Left lung (tissue), 10 donors: ENCODE measurements around the gene DRAM1. TPM values are rescaled to one million over a fixed set of nuclear protein-coding genes. Genes with fewer than 3 reads are reported as not detected.

Experiments used
- ATAC-seq: fragments of 200-7000 bp; cut with Tn5 transposase; one replicate; pipeline ENCODE4 v1.9.1; 2020; ENCODE audit warnings: moderate library complexity
- DNase-seq, 4 donors: peaks; one replicate each; pipeline ENCODE4 v3.0.0-alpha.2; 2013 to 2020
- H3K27ac ChIP-seq, 2 donors: fragments of 200-600 bp; sonication (generic) in 1 of 2; one replicate each; pipeline versions ENCODE4 v1.5.0 to v1.8.0; 2020 to 2021
- H3K27me3 ChIP-seq, 2 donors: fragments of 200-600 bp; sonication (generic) in 1 of 2; one replicate each; pipeline versions ENCODE4 v1.5.0 to v1.8.0; 2020 to 2021
- H3K36me3 ChIP-seq, 2 donors: fragments of 200-600 bp; sonication (generic) in 1 of 2; one replicate each; pipeline versions ENCODE4 v1.5.0 to v1.8.0; 2020 to 2021
- H3K4me1 ChIP-seq, 2 donors: fragments of 200-600 bp; one replicate each; pipeline ENCODE4 v1.8.0; 2021
- H3K4me3 ChIP-seq, 2 donors: fragments of 200-600 bp; sonication (generic) in 1 of 2; one replicate each; pipeline versions ENCODE4 v1.5.0 to v1.8.0; 2020 to 2021; ENCODE audit warnings: mild to moderate bottlenecking in 1 of 2
- H3K9me3 ChIP-seq, 2 donors: fragments of 200-600 bp; sonication (generic) in 1 of 2; one replicate each; pipeline versions ENCODE4 v1.5.0 to v1.8.0; 2020 to 2021
- CTCF ChIP-seq, 2 donors: fragments of 200-600 bp; sonication (generic) in 1 of 2; IDR thresholded peaks; one replicate each; pipeline versions ENCODE4 v1.5.0 to v1.8.0; 2021; ENCODE audit warnings: antibody characterized with exemption in 2 of 2
- intact Hi-C, 2 donors: fragments of 100-400 bp; cut with DNase I; formaldehyde crosslinking; loops; one replicate each; pipeline versions ENCODE4 v1.11.2 to v1.14.2; 2022
- polyA plus RNA-seq, 6 donors: library from polyadenylated mRNA; unstranded; fragments of 120-200 nt; gene quantifications; one replicate each; pipeline ENCODE4 v1.2.1, GENCODE V29; 2013; ENCODE audit not compliant: insufficient read length in 6 of 6
- total RNA-seq, 2 donors: library from RNA; stranded (reverse); fragmentation: NEBNext Ultra II Directional; extraction: Animal tissue kit (Norgen Biotek cat#: 25700); gene quantifications; one replicate each; pipeline ENCODE4 v1.2.1, GENCODE V29; 2021
- donor health status: DM: no; HTN: yes; CAD: no.
- donor health status: DM: no; HTN: no; CAD: no.

The DRAM1 gene
- total and polyA plus RNA-seq, 8 donors = 19.6 to 167 (median 26.4) TPM

GRCh38 chr12:101885912-101886561 lies 8.7 kb downstream of the DRAM1 start:
- DNase-seq (no peak), ATAC-seq (peak; percentile 3)
- Histone ChIP-seq H3K9me3 (no peaks in the 10 kb centered on the region), H3K4me1 (peaks cover 10 to 91% of the 10 kb centered on the region in 2 donors), H3K4me3 (no peak overlapping the region), H3K27ac (peak overlapping the region; percentile 64 to 92), H3K36me3 (peaks cover 0 to 11% of the 10 kb centered on the region in 2 donors), H3K27me3 (no peaks in the 10 kb centered on the region)
- intact Hi-C loops = no loop called here
- no peak for TF ChIP-seq CTCF (IDR thresholded peaks at IDR 0.05)

- no peak for DNase-seq
- no peak for TF ChIP-seq CTCF (IDR thresholded peaks at IDR 0.05)
- intact Hi-C loops = no loop called here
- Histone ChIP-seq H3K4me3 (no peak overlapping the region), H3K36me3 (no peaks in the 10 kb centered on the region), H3K27ac (peak overlapping the region; percentile 88 to 92), H3K27me3 (no peaks in the 10 kb centered on the region), H3K9me3 (no peaks in the 10 kb centered on the region), H3K4me1 (peaks cover 24 to 99% of the 10 kb centered on the region in 2 donors)
- no peak for ATAC-seq
These were observed 11.9 kb downstream of the DRAM1 start for GRCh38 chr12:101889211-101889752.

GRCh38 chr12:101891462-101891971 lies 14.1 kb downstream of the DRAM1 start:
- Histone ChIP-seq H3K4me3 (no peak overlapping the region), H3K9me3 (no peaks in the 10 kb centered on the region), H3K4me1 (peaks cover 24 to 89% of the 10 kb centered on the region in 2 donors), H3K27ac (peak overlapping the region; percentile 88 to 92), H3K27me3 (no peaks in the 10 kb centered on the region), H3K36me3 (no peaks in the 10 kb centered on the region)
- peak; percentile 82 for ATAC-seq
- intact Hi-C loops = no loop called here
- no peak for TF ChIP-seq CTCF (IDR thresholded peaks at IDR 0.05)
- peak in 3 of 4 donors; percentile 36 to 84 (median 83) for DNase-seq

- no peak for ATAC-seq
These were observed 15.4 kb downstream of the DRAM1 start for GRCh38 chr12:101892794-101893193.

More at GRCh38 chr12:101892794-101893193, 15.4 kb downstream of the DRAM1 start:
- intact Hi-C loops = no loop called here
- peaks cover 0 to 4% of the 10 kb centered on the region in 2 donors for H3K36me3 ChIP-seq
- no peak overlapping the region for H3K4me3 ChIP-seq
- peak overlapping the region; percentile 88 to 92 for H3K27ac ChIP-seq
- H3K27me3 ChIP-seq = no peaks in the 10 kb centered on the region
- no peak for TF ChIP-seq CTCF (IDR thresholded peaks at IDR 0.05)
- no peaks in the 10 kb centered on the region for H3K9me3 ChIP-seq
- no peak for DNase-seq
- peaks cover 20 to 77% of the 10 kb centered on the region in 2 donors for H3K4me1 ChIP-seq
